Endothelial cell of hepatic sinusoid (primary cell): ENCODE measurements around the gene ZFPM1.

ENCODE experiments used
- in situ Hi-C: cut with HindIII; loops from 2 replicates; pipeline ENCODE4 v1.10.0; 2017; ENCODE audit warnings: low sequenced_read_pairs

ZFPM1 gene

GRCh38 chr16:88533932-88534637 is 81.0 kb downstream of the ZFPM1 start:
- in situ Hi-C loops: loop anchor here (25.0 kb wide), 1 partner anchor 97 kb away; no protein-coding TSS in a partner anchor

DNA sequence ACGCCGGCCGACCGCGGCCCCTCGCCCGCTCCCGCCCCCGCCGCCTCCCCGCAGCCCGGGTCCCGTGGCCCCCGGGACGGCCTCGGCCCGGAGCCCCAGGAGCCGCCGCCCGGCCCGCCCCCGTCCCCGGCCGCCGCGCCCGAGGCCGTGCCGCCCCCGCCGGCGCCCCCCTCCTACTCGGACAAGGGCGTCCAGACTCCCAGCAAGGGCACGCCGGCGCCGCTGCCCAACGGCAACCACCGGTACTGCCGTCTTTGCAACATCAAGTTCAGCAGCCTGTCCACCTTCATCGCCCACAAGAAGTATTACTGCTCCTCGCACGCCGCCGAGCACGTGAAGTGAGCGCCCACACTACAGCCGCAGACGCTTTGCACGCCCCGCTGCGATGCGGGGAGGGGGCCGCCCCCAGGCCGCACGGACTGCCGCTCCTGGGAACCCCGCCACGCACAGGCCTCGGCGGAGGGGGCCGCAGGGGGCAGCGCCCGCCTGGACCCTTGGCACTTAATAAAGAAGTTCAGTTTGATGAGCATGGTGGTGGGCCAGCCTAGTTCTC is 81.6 kb downstream of the ZFPM1 start:
- in situ Hi-C loops: loop anchor here (25.0 kb wide), 1 partner anchor 97 kb away; no protein-coding TSS in a partner anchor

DNA sequence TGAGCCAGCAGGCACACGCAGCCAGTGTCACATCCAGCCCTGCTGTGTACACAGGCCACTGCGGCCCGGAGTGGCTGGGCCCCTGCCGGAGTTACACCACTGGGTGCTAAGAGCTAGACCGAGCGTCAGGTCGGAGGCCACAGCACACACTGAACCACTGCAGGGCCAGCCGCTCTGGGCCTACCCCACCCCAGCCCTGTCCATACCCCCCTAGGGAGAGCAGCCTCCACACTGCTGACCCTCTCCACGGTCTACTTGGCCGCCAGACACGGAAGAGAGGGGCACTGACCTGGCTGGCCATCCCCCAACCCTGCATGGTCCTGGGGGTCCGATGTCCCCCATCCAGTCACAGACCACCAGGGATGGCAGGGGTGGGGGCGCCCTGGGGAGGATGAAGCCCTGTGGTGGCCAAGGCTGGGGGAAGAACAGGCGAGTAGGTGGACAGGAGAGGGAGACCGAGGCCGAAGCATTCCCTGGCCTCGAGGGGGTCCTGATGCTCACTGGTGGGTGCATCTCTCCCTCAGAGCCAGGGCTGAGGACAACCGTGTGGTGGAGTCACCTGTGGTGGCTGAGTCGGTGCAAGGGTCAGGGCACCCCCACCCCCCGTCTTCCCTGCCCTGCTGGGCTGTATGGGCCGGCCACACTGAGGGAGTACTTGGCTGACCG is 82.2 kb downstream of the ZFPM1 start:
- in situ Hi-C loops: loop anchor here (25.0 kb wide), 1 partner anchor 98 kb away; no protein-coding TSS in a partner anchor

- in situ Hi-C loops: loop anchor here (25.0 kb wide), 1 partner anchor 99 kb away; no protein-coding TSS in a partner anchor
Observed at GRCh38 chr16:88535857-88536222, 82.8 kb downstream of the ZFPM1 start.

GRCh38 chr16:88536510-88536909 is 83.4 kb downstream of the ZFPM1 start:
- in situ Hi-C loops: loop anchor here (25.0 kb wide), 1 partner anchor 99 kb away; no protein-coding TSS in a partner anchor

- in situ Hi-C loops: loop anchor here (25.0 kb wide), 1 partner anchor 100 kb away; no protein-coding TSS in a partner anchor
Observed at GRCh38 chr16:88536971-88537751, 84.1 kb downstream of the ZFPM1 start.

GRCh38 chr16:88537859-88538258 is 84.8 kb downstream of the ZFPM1 start:
- in situ Hi-C loops: loop anchor here (25.0 kb wide), 1 partner anchor 101 kb away; no protein-coding TSS in a partner anchor

DNA sequence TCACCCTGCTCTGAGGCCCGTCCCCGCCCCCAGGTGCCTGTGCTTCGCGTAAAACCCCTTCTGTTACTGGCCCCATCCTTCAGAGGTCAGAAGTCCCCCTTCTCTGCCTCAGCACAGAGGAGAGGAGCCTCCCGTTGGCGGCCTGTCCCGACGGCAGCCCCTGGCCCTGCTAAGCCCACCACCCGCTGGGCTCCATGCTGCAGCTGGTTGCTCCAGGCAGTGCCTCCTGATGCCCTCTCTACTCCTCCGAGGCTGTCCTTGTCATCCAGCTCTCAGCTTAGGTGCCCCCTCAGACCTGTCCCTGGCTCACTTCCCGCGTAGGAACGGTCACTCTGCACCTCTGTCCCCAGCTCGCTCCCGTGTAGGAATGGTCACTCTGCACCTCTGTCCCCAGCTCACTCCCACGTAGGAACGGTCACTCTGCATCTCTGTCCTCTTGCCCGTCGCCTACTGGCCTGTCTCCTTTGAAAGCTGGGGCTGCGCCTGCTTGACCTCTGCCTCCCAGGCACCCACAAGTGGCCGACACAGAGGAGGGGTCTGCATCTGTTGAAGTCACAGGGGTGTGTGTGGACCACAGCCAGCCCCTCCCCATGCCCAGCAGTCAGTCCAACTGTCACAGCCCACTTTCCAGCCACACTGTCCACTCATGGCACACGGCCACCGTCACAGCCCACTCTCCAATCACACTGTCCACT is 85.4 kb downstream of the ZFPM1 start:
- in situ Hi-C loops: loop anchor here (25.0 kb wide), 1 partner anchor 101 kb away; no protein-coding TSS in a partner anchor

GRCh38 chr16:88539261-88539651 is 86.2 kb downstream of the ZFPM1 start:
- in situ Hi-C loops: loop anchor here (25.0 kb wide), 1 partner anchor 102 kb away; no protein-coding TSS in a partner anchor

GRCh38 chr16:88539652-88540345 is 86.7 kb downstream of the ZFPM1 start:
- in situ Hi-C loops: loop anchor here (25.0 kb wide), 1 partner anchor 102 kb away; no protein-coding TSS in a partner anchor

GRCh38 chr16:88540346-88540977 is 87.4 kb downstream of the ZFPM1 start:
- in situ Hi-C loops: loop anchor here (25.0 kb wide), 1 partner anchor 103 kb away; no protein-coding TSS in a partner anchor

DNA sequence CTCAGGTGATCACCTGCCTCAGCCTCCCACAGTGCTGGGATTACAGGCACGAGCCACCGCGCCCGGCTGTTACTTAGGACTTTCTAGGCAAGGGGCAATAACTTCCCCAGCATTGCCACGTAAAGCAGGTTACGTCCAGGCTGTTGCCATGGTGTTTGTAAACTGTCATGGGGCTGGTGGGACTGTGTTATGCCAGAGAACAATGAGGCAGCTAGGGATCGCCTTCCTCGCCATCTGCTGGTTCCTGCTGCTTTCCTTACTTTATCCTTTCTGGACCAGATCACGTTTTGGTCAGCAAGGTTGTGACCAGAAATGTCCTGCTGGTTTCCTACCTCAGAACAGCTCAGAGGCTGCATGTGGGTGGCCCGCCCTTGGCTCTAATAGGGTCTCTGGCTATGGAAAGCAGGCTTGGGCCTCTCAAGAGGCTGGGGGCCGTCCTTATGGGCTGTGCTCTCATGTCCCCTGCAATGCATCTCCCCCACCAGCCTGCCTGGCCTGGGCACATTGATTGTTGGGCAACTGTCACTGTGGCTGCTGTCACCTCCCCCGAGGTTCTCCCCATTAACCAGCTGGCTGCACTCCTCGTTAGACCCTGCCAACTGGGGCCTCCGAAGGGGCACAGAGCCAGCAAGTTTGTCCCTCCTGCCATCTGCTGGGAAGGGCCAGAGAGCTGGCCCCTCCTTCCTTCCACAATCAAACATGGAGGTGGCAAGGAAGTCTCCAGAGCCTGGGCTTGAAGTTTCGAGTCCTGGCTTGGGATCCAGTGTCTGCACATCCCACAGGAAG is 88.9 kb downstream of the ZFPM1 start:
- in situ Hi-C loops: loop anchor here (25.0 kb wide), 1 partner anchor 105 kb away; no protein-coding TSS in a partner anchor

DNA sequence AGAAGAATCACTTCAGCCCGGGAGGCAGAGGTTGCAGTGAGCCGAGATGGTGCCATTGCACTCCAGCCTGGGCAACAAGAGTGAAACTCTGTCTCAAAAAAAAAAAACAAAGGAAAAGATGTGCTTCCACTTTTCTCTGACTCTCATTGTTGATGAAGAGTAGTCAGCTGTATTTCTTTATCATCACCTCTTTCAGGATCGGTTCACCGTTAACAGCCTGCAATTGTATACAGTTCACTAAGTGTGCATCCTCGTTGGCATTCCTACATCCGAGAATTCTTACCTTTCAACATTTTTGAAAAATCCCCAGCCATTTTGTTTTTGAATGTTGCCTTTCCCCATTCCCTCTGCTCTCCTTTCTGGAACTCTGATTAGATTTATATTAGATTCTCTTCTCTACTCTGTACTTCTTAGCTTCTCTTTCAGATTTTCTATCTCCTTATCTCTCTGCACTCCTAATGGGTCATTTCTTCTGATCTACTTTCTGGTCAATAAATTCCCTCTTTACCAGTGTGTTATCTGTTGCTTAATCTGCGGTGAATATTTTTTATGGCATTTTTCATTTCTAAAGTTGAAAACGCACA is 90.2 kb downstream of the ZFPM1 start:
- in situ Hi-C loops: loop anchor here (25.0 kb wide), 1 partner anchor 106 kb away; no protein-coding TSS in a partner anchor

DNA sequence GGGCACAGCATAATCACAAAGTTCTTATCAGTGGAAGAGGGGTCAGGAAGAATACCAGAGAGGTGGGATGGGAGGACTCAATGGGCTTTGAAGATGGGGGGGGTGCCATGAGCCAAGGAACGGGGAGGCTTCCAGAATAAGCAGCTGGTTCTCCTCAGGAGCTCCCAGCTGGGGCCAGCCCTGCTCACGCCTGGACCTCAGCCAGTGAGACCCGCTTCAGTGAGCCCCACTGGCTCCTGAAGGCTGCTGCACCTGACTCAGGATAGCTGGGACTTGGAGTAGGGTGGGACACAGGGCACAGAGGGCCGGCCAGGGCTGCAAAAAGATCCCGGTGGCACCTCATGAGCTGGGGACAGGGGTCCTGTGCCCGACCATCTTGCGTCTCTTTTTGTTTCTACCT is 92.7 kb downstream of the ZFPM1 start:
- in situ Hi-C loops: loop anchor here (25.0 kb wide), 1 partner anchor 108 kb away; no protein-coding TSS in a partner anchor

DNA sequence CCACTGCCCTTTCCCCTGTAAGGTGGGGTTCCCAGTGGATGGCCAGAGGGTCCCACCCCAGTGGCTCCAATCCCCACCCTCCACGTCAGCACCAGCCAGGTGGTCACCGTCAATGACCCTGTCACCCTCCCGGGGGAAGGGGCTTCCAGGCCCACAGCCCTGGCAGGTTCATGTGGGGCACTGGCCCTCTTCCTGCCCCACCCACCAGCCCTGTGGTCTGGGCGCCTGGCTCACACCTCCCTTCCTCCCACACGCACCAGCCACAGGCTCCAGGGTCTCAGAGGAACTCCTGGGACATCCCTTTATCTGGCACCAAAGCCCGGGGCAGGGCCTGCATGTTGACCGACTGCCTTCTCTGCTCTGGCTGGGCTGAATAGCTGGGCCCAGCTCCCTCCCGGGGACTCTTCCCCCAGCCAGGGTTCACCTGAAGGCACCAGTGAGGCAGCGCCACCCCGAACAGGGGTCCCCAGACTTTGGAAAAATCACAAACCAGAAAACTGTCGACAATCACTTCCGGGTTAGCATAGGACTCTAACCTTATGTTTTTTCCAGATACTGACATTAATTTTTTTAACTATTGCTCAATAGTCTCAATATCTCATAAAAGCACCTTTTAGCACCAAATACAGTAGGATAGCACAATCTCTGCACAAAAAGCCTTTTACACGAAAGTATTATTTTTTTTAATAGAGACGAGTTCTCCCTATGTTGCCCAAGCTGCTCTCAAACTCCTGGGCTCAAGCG is 95.2 kb downstream of the ZFPM1 start:
- in situ Hi-C loops: loop anchor here (25.0 kb wide), 1 partner anchor 111 kb away; no protein-coding TSS in a partner anchor

- in situ Hi-C loops: loop anchor here (25.0 kb wide), 1 partner anchor 112 kb away; no protein-coding TSS in a partner anchor
Observed at GRCh38 chr16:88548985-88549384, 95.9 kb downstream of the ZFPM1 start.
